ENCODE data around the gene SPARCL1.
"Not testable (repeated sequence)": the region's sequence is repeated elsewhere in the genome, so short reads cannot be mapped to it uniquely, and the experiment has no call there.

SPARCL1 gene

GRCh38 chr4:87433342-87433741, 95.8 kb downstream of the SPARCL1 start:
- DNase-seq = no peak

GRCh38 chr4:87430038-87430437, 99.1 kb downstream of the SPARCL1 start:
- no peak for DNase-seq

- no peak for DNase-seq
These were observed 100.2 kb downstream of the SPARCL1 start for GRCh38 chr4:87428979-87429378.

GRCh38 chr4:87427518-87427868, 101.7 kb downstream of the SPARCL1 start:
- no peak for DNase-seq

- no peak for DNase-seq
These were observed 102.2 kb downstream of the SPARCL1 start for GRCh38 chr4:87426865-87427517.

- DNase-seq = no peak
These were observed 103.5 kb downstream of the SPARCL1 start for GRCh38 chr4:87425711-87426110.

GRCh38 chr4:87424099-87424543, 105.1 kb downstream of the SPARCL1 start:
- not testable (repeated sequence) for DNase-seq
